SJCRH30 (cell line): ENCODE results near the gene NOL4L. TPM values are rescaled to one million over a fixed set of nuclear protein-coding genes. Genes with fewer than 3 reads are reported as not detected.
"Not testable (repeated sequence)": the region's sequence is repeated elsewhere in the genome, so short reads cannot be mapped to it uniquely, and the experiment has no call there.

Experiments
- DNase-seq, 2 experiments: peaks; one replicate each; pipeline ENCODE4 v3.0.0-alpha.2; 2015 to 2020
- H3K27ac ChIP-seq: fragments of 250-450 bp; sonication (Bioruptor Pico); 2 replicates; pipeline ENCODE4 v1.5.1; 2020; ENCODE audit warnings: mild to moderate bottlenecking, moderate library complexity
- H3K27me3 ChIP-seq: fragments of 250-450 bp; sonication (Bioruptor Pico); 2 replicates; pipeline ENCODE4 v1.5.1; 2020; ENCODE audit warnings: mild to moderate bottlenecking, moderate library complexity
- H3K36me3 ChIP-seq: fragments of 250-450 bp; sonication (Bioruptor Pico); 2 replicates; pipeline ENCODE4 v1.5.1; 2020; ENCODE audit warnings: mild to moderate bottlenecking, moderate library complexity
- H3K4me1 ChIP-seq: fragments of 250-450 bp; sonication (Bioruptor Pico); 2 replicates; pipeline ENCODE4 v1.5.1; 2020; ENCODE audit warnings: mild to moderate bottlenecking, moderate library complexity
- H3K4me3 ChIP-seq: fragments of 250-450 bp; sonication (Bioruptor Pico); 2 replicates; pipeline ENCODE4 v1.5.1; 2020; ENCODE audit warnings: mild to moderate bottlenecking, moderate library complexity
- H3K9me3 ChIP-seq: fragments of 250-450 bp; sonication (Bioruptor Pico); replicated peaks from 2 replicates; pipeline ENCODE4 v1.5.1; 2020; ENCODE audit warnings: mild to moderate bottlenecking, moderate library complexity
- total RNA-seq: library from RNA; depleted of rRNA; stranded (reverse); fragments of >200 nt; shearing (Covaris generic); gene quantifications from 2 replicates; pipeline ENCODE4 v1.2.3, GENCODE V29; 2014

The NOL4L gene
- total RNA-seq, 1 experiment from 2014 or later, result 2.4 TPM

- H3K9me3 ChIP-seq, result no peaks in the 10 kb centered on the region
- no peak for DNase-seq
- no peak overlapping the region for H3K4me3 ChIP-seq
- no peak overlapping the region for H3K27ac ChIP-seq
- H3K27me3 ChIP-seq, result peaks cover 35% of the 10 kb centered on the region
- no peaks in the 10 kb centered on the region for H3K4me1 ChIP-seq
- no peaks in the 10 kb centered on the region for H3K36me3 ChIP-seq
These were observed 9.1 kb upstream of the NOL4L start for GRCh38 chr20:32594204-32594603.

GRCh38 chr20:32592616-32593015, 7.5 kb upstream of the NOL4L start:
- not testable (repeated sequence) for DNase-seq, H3K4me1 ChIP-seq, H3K36me3 ChIP-seq, H3K27ac ChIP-seq, H3K4me3 ChIP-seq, H3K9me3 ChIP-seq
- peaks cover 34% of the 10 kb centered on the region for H3K27me3 ChIP-seq

DNA sequence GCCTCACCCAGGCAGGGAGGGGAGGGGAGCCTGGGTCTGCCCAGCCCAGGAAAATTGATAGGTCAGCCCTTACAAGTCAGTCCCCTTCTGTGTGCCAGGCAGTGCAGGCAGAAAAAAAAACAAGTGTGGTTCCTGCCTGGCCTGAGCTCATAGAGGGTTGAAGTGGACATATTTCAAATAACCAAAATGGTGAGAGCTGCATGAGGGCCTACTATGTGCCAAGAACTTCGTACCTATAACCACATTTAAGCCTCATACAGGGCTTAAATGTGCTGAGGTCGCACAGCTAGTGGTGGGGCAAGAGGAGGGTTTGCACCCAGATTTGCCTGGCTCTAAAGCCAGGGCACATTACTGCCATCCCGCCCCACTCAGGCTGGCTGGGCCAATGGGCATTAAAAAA, 6.9 kb upstream of the NOL4L start:
- no peaks in the 10 kb centered on the region for H3K4me1 ChIP-seq
- H3K27me3 ChIP-seq, result peaks cover 37% of the 10 kb centered on the region
- no peak overlapping the region for H3K4me3 ChIP-seq
- H3K9me3 ChIP-seq, result no peaks in the 10 kb centered on the region
- no peak for DNase-seq
- no peak overlapping the region for H3K27ac ChIP-seq
- H3K36me3 ChIP-seq, result no peaks in the 10 kb centered on the region

GRCh38 chr20:32589769-32590168, 4.6 kb upstream of the NOL4L start:
- no peak overlapping the region for H3K27ac ChIP-seq
- DNase-seq, result no peak
- H3K36me3 ChIP-seq, result no peaks in the 10 kb centered on the region
- H3K4me1 ChIP-seq, result no peaks in the 10 kb centered on the region
- peaks cover 44% of the 10 kb centered on the region for H3K27me3 ChIP-seq
- no peak overlapping the region for H3K4me3 ChIP-seq
- H3K9me3 ChIP-seq, result no peaks in the 10 kb centered on the region

- Histone ChIP-seq H3K27ac (no peak overlapping the region), H3K9me3 (no peaks in the 10 kb centered on the region), H3K36me3 (no peaks in the 10 kb centered on the region), H3K27me3 (peaks cover 44% of the 10 kb centered on the region), H3K4me1 (no peaks in the 10 kb centered on the region), H3K4me3 (no peak overlapping the region)
- no peak for DNase-seq
These were observed 4.1 kb upstream of the NOL4L start for GRCh38 chr20:32589256-32589655.

GRCh38 chr20:32588040-32588439, 2.9 kb upstream of the NOL4L start:
- Histone ChIP-seq H3K4me1 (no peaks in the 10 kb centered on the region), H3K27ac (no peak overlapping the region), H3K27me3 (peaks cover 44% of the 10 kb centered on the region), H3K4me3 (no peak overlapping the region), H3K36me3 (no peaks in the 10 kb centered on the region), H3K9me3 (no peaks in the 10 kb centered on the region)
- DNase-seq, result no peak

- H3K27ac ChIP-seq, result no peak overlapping the region
- H3K9me3 ChIP-seq, result no peaks in the 10 kb centered on the region
- H3K27me3 ChIP-seq, result peaks cover 54% of the 10 kb centered on the region
- H3K36me3 ChIP-seq, result no peaks in the 10 kb centered on the region
- DNase-seq, result no peak
- no peak overlapping the region for H3K4me3 ChIP-seq
- H3K4me1 ChIP-seq, result no peaks in the 10 kb centered on the region; the same call in 1 of the 2 replicates
These were observed 1.2 kb upstream of the NOL4L start for GRCh38 chr20:32586291-32586690.

DNA sequence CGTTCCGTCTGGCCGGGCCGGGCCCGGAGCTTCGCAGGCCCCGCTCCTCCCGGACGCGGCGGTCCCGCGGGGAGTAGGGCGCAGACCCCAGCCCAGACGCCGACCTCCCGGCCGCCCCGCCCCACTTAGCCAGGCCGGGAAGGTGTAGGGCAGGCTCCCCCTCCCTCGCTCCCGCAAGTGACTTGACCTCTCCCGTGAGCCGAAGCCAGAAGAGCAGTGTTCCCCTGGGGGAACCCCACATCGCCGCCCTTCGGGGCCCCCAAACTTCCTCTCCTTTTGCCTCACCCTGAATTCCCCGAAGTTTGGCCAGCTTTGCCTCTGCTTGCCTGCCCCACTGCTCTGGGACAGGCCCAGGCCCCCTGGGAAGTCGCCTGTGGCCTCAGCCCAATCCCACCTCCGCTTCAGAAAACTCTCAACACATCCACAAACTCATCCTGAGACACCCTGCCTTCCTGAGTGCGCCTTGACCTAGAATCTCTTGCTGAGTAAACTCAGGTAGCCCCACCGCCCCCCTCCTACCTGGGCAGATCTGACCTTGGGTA, 524 bp upstream of the NOL4L start:
- Histone ChIP-seq H3K36me3 (no peaks in the 10 kb centered on the region), H3K27me3 (peaks cover 53% of the 10 kb centered on the region), H3K4me1 (no peaks in the 10 kb centered on the region; the same call in 1 of the 2 replicates), H3K27ac (no peak overlapping the region), H3K4me3 (no peak overlapping the region), H3K9me3 (no peaks in the 10 kb centered on the region)
- DNase-seq, result no peak

- Histone ChIP-seq H3K4me1 (no peaks in the 10 kb centered on the region; the same call in 1 of the 2 replicates), H3K27me3 (peaks cover 58% of the 10 kb centered on the region), H3K9me3 (no peaks in the 10 kb centered on the region), H3K27ac (no peak overlapping the region), H3K36me3 (no peaks in the 10 kb centered on the region), H3K4me3 (peak overlapping the region; percentile 44; the same call in 1 of the 2 replicates)
- DNase-seq, result no peak
These were observed 1.5 kb downstream of the NOL4L start for GRCh38 chr20:32583581-32584070.

GRCh38 chr20:32582659-32583580, 2.2 kb downstream of the NOL4L start:
- DNase-seq, result no peak
- H3K27ac ChIP-seq, result no peak overlapping the region
- H3K36me3 ChIP-seq, result no peaks in the 10 kb centered on the region
- H3K4me1 ChIP-seq, result no peaks in the 10 kb centered on the region; the same call in 1 of the 2 replicates
- H3K9me3 ChIP-seq, result no peaks in the 10 kb centered on the region
- peak overlapping the region; percentile 13; the same call in 1 of the 2 replicates for H3K4me3 ChIP-seq
- H3K27me3 ChIP-seq, result peaks cover 58% of the 10 kb centered on the region

- H3K4me1 ChIP-seq, result no peaks in the 10 kb centered on the region; the same call in 1 of the 2 replicates
- H3K36me3 ChIP-seq, result no peaks in the 10 kb centered on the region
- H3K9me3 ChIP-seq, result no peaks in the 10 kb centered on the region
- no peak overlapping the region for H3K4me3 ChIP-seq
- no peak overlapping the region for H3K27ac ChIP-seq
- no peak for DNase-seq
- H3K27me3 ChIP-seq, result peaks cover 62% of the 10 kb centered on the region
These were observed 3.1 kb downstream of the NOL4L start for GRCh38 chr20:32581839-32582658.

GRCh38 chr20:32580970-32581838, 3.9 kb downstream of the NOL4L start:
- H3K27ac ChIP-seq, result no peak overlapping the region

GRCh38 chr20:32580219-32580969, 4.7 kb downstream of the NOL4L start:
- H3K9me3 ChIP-seq, result no peaks in the 10 kb centered on the region
- no peak for DNase-seq
- peaks cover 63% of the 10 kb centered on the region for H3K27me3 ChIP-seq
- H3K27ac ChIP-seq, result no peak overlapping the region
- H3K36me3 ChIP-seq, result no peaks in the 10 kb centered on the region
- H3K4me1 ChIP-seq, result no peaks in the 10 kb centered on the region; the same call in 1 of the 2 replicates
- no peak overlapping the region for H3K4me3 ChIP-seq

More at GRCh38 chr20:32580970-32581838, 3.9 kb downstream of the NOL4L start:
- DNase-seq, result peak in 1 of 2 experiments; percentile 44
- Histone ChIP-seq H3K4me3 (no peak overlapping the region), H3K36me3 (no peaks in the 10 kb centered on the region), H3K27me3 (peaks cover 62% of the 10 kb centered on the region), H3K4me1 (no peaks in the 10 kb centered on the region; the same call in 1 of the 2 replicates), H3K9me3 (no peaks in the 10 kb centered on the region)
